Ovary (tissue), 9 donors: ENCODE data around the gene CAPZA2. TPM values are rescaled to one million over a fixed set of nuclear protein-coding genes. Genes with fewer than 3 reads are reported as not detected.

Experiments
- DNase-seq, 5 donors: peaks; one replicate each; pipeline ENCODE4 v3.0.0-alpha.2; 2019 to 2020
- H3K27ac ChIP-seq, 2 donors: fragments of 200-600 bp; one replicate each; pipeline versions ENCODE4 v1.5.1 to v1.8.0; 2019 to 2022
- H3K27me3 ChIP-seq: fragments of 200-600 bp; one replicate; pipeline ENCODE4 v1.8.0; 2022
- H3K36me3 ChIP-seq: fragments of 200-600 bp; sonication (generic); one replicate; pipeline ENCODE4 v1.5.1; 2019
- H3K4me1 ChIP-seq: one replicate; pipeline ENCODE4 v1.8.1; 2013; ENCODE audit warnings: mild to moderate bottlenecking, moderate library complexity; ENCODE audit not compliant: insufficient read depth
- H3K4me3 ChIP-seq: fragments of 200-600 bp; sonication (generic); one replicate; pipeline ENCODE4 v1.5.1; 2017
- H3K9me3 ChIP-seq, 2 donors: fragments of 200-600 bp in 1 of 2; sonication (generic) in 1 of 2; one replicate each; pipeline versions ENCODE4 v1.5.1 to v1.8.1; 2013 to 2019; ENCODE audit warnings: mild to moderate bottlenecking in 1 of 2, moderate library complexity in 1 of 2
- CTCF ChIP-seq, 3 donors: fragments of 450-650 bp in 2 of 3; fragments of 200-600 bp in 1 of 3; IDR thresholded peaks; one replicate each; pipeline versions ENCODE4 v1.5.1 to v1.8.0; 2016 to 2022; ENCODE audit warnings: antibody characterized with exemption in 3 of 3, mild to moderate bottlenecking in 1 of 3
- EP300 ChIP-seq: sonication (generic); formaldehyde crosslinking; IDR thresholded peaks from one replicate; pipeline ENCODE4 v1.6.1; 2017; ENCODE audit warnings: antibody characterized with exemption
- POLR2A ChIP-seq: fragments of 450-650 bp; IDR thresholded peaks from one replicate; pipeline ENCODE4 v1.6.1; 2017; ENCODE audit warnings: antibody characterized with exemption, mild to moderate bottlenecking, moderate library complexity
- WGBS, 3 donors: extraction: QIAGEN DNeasy Blood & Tissue Kit in 1 of 3; methylation state at CpG; one replicate each; pipeline versions ENCODE4 v1.1.5 to v1.1.7; 2013 to 2017; 5-methylcytosine and 5-hydroxymethylcytosine counted together
- intact Hi-C, 4 donors: fragments of 100-400 bp; cut with DNase I; formaldehyde crosslinking; loops; one replicate each; pipeline versions ENCODE4 v1.11.0 to v1.15.1; 2022 to 2023
- polyA plus RNA-seq, 2 donors: library from polyadenylated mRNA; stranded (reverse); fragments of 200-250 nt in 1 of 2; fragments of 350-450 nt in 1 of 2; fragmentation: Illumina TruSeq in 1 of 2; extraction: RNeasy Lipid Tissue Mini Kit (QIAGEN cat#74804) in 1 of 2; gene quantifications; one replicate each; pipeline ENCODE4 v1.2.3, GENCODE V29; 2013 to 2014
- total RNA-seq, 7 donors: library from RNA; depleted of rRNA in 2 of 7; stranded (reverse); fragments of >200 nt in 2 of 7; fragmentation: NEBNext Ultra II Directional in 3 of 7; extraction: Animal tissue kit (Norgen Biotek cat#: 25700) in 3 of 7; gene quantifications; one replicate each; pipeline versions ENCODE4 v1.1.0 to v1.2.4, GENCODE V29; 2016 to 2023
- donor health status: DM: no; HTN: no; CAD: no; lungs with moderate emphysema.
- donor health status: DM: no; HTN: no; CAD: no.
- donor health status: Bipolar disorder and iron deficiency.
- donor health status: DM: yes; HTN: yes; CAD: no.
- donor health status: DM: no; HTN: no; CAD: no.
- donor health status: DM: yes; HTN: yes; CAD: no.

CAPZA2 gene
- total and polyA plus RNA-seq, 9 donors, result 55.1 to 184 (median 129) TPM

GRCh38 chr7:116967254-116967922, 105.0 kb downstream of the CAPZA2 start:
- 99 to 100% (median 99%) methylated on average over 5 of the region's 5 CpGs for WGBS, 3 donors
- TF ChIP-seq POLR2A (no peak), CTCF (IDR thresholded peaks at IDR 0.05) (no peak), EP300 (no peak)
- H3K27ac ChIP-seq, result no peak overlapping the region

GRCh38 chr7:116967983-116968382, 105.6 kb downstream of the CAPZA2 start:
- no peak for DNase-seq
- WGBS, 3 donors, result 74 to 89% (median 89%) methylated on average over 1 of the region's 1 CpG
- H3K27ac ChIP-seq, result no peak overlapping the region
- no peaks in the 10 kb centered on the region for H3K27me3 ChIP-seq
- H3K9me3 ChIP-seq, result no peaks in the 10 kb centered on the region
- no peak overlapping the region for H3K4me3 ChIP-seq
- TF ChIP-seq CTCF (IDR thresholded peaks at IDR 0.05) (no peak), POLR2A (no peak), EP300 (no peak)
- no peaks in the 10 kb centered on the region for H3K4me1 ChIP-seq
- intact Hi-C loops, result no loop called here
- no peaks in the 10 kb centered on the region for H3K36me3 ChIP-seq

More at GRCh38 chr7:116967254-116967922, 105.0 kb downstream of the CAPZA2 start:
- DNase-seq, result no peak
- intact Hi-C loops, result no loop called here
- Histone ChIP-seq H3K4me3 (no peak overlapping the region), H3K9me3 (no peaks in the 10 kb centered on the region), H3K36me3 (no peaks in the 10 kb centered on the region), H3K4me1 (no peaks in the 10 kb centered on the region), H3K27me3 (no peaks in the 10 kb centered on the region)

DNA sequence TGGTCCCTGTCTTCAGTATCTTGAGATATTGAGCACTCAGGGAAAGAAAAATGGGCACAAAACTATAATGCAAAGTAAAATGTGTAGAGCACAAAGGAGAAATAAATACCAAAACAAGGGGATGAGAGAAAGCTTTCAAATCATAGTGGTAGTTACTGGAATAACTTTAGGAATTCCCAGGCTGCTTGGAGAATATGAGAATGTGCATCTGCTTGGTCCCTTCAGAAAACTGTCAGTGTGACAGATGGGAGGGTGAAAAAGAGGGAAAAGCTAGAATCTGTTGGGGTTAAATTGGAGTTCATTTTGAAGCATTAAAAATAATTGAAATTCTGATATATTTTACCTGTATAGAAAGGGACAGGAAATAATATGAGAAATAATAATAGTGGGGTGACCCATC, 106.2 kb downstream of the CAPZA2 start:
- Histone ChIP-seq H3K9me3 (no peaks in the 10 kb centered on the region), H3K36me3 (no peaks in the 10 kb centered on the region), H3K4me3 (no peak overlapping the region), H3K27ac (no peak overlapping the region), H3K27me3 (no peaks in the 10 kb centered on the region), H3K4me1 (no peaks in the 10 kb centered on the region)
- intact Hi-C loops, result no loop called here
- DNase-seq, result no peak
- TF ChIP-seq CTCF (IDR thresholded peaks at IDR 0.05) (no peak), POLR2A (no peak), EP300 (no peak)

DNA sequence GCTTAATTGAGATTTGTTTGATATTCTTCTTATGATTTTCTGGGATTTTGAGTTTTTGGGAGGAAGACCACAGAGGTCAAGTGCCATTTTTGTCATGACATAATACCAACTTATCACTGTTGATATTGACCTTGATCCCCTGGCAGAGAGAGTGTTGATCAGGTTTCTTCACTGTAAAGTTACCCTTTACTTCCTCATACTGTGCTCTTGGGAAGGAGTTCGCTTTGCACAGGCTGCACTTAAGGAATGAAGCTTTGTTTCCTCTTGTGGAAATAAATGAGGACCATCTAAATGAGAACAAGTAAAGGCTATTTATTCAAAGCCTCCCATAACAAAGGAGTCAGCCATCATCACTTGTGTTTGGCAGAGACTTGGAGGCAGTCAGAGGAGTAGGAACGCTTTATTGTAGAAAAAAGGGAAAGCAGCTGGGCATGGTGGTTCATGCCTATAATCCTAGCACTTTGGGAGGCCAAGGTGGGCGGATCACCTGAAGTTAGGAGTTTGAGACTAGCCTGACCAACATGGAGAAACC, 107.0 kb downstream of the CAPZA2 start:
- 85 to 97% (median 96%) methylated on average over 3 of the region's 3 CpGs for WGBS, 3 donors
- no peaks in the 10 kb centered on the region for H3K4me1 ChIP-seq
- no peaks in the 10 kb centered on the region for H3K27me3 ChIP-seq
- TF ChIP-seq EP300 (no peak), POLR2A (no peak), CTCF (IDR thresholded peaks at IDR 0.05) (no peak)
- intact Hi-C loops, result no loop called here
- no peaks in the 10 kb centered on the region for H3K9me3 ChIP-seq
- DNase-seq, result no peak
- no peak overlapping the region for H3K27ac ChIP-seq
- H3K36me3 ChIP-seq, result no peaks in the 10 kb centered on the region
- no peak overlapping the region for H3K4me3 ChIP-seq
